Activated T-helper 1 cell treated with anti-CD3 and anti-CD28 coated beads, Interleukin-12 subunit alpha, Interleukin-12 subunit beta, Interleukin-2, Interleukin-4 antibody, amounts not matched to agents 30 ng/mL and 10 ng/mL and 1 ng/mL, durations not matched to agents 14 hours and 24 hours and 36 hours (primary cell): ENCODE data around the gene NUP54. TPM values are rescaled to one million over a fixed set of nuclear protein-coding genes. Genes with fewer than 3 reads are reported as not detected.

Experiments used
- DNase-seq: peaks from one replicate; pipeline ENCODE4 v3.0.0; 2021; ENCODE audit warnings: low spot score
- H3K27ac Mint-ChIP-seq: one replicate; pipeline ENCODE4 v1.8.0; 2021; ENCODE audit warnings: mild to moderate bottlenecking, mixed read lengths
- H3K27me3 Mint-ChIP-seq: one replicate; pipeline ENCODE4 v1.8.0; 2022; ENCODE audit warnings: mild to moderate bottlenecking, moderate library complexity, mixed read lengths; ENCODE audit not compliant: insufficient read depth
- H3K36me3 Mint-ChIP-seq: one replicate; pipeline ENCODE4 v1.8.0; 2021; ENCODE audit warnings: low read depth, mixed read lengths
- H3K4me1 Mint-ChIP-seq: one replicate; pipeline ENCODE4 v1.8.0; 2021; ENCODE audit warnings: low read depth, mixed read lengths
- H3K4me3 Mint-ChIP-seq: one replicate; pipeline ENCODE4 v1.8.0; 2021; ENCODE audit warnings: mild to moderate bottlenecking, moderate library complexity, mixed read lengths
- H3K9me3 Mint-ChIP-seq: one replicate; pipeline ENCODE4 v1.8.0; 2021; ENCODE audit warnings: mixed read lengths
- intact Hi-C: fragments of 100-400 bp; cut with micrococcal nuclease; formaldehyde crosslinking; loops from one replicate; pipeline ENCODE4 v1.15.1; 2024
- total RNA-seq: library from RNA; stranded (reverse); gene quantifications from 2 replicates; pipeline ENCODE4 v1.2.3, GENCODE V29; 2022

Gene NUP54
- 70.6 and 75.1 TPM in 2 replicates for total RNA-seq

GRCh38 chr4:76148142-76148865 lies at the start of gene NUP54:
Gene NUP54, minus strand, starts transcription at chr4:76148397. Its CDS starts 23 bp downstream, at chr4:76148374.
- Mint-ChIP-seq H3K4me1 (peaks cover 35% of the 10 kb centered on the region), H3K27me3 (no peaks in the 10 kb centered on the region), H3K4me3 (peak within 1 kb of the TSS; percentile 99), H3K27ac (peak within 1 kb of the TSS; percentile 97), H3K36me3 (peaks cover 5% of the 10 kb centered on the region), H3K9me3 (no peaks in the 10 kb centered on the region)
- intact Hi-C loops, result loop anchor here (1.0 to 2.0 kb wide), 10 partner anchors 65 to 1008 kb away; partner anchors contain the start of genes CCNG2, NAAA, RCHY1 and SCARB2
- peak; percentile 94 for DNase-seq

GRCh38 chr4:76197031-76197743 lies 49.0 kb upstream of the NUP54 start:
- Mint-ChIP-seq H3K27me3 (no peaks in the 10 kb centered on the region), H3K4me3 (no peak overlapping the region), H3K9me3 (peaks cover 1% of the 10 kb centered on the region), H3K36me3 (peaks cover 12% of the 10 kb centered on the region), H3K27ac (no peak overlapping the region), H3K4me1 (peaks cover 33% of the 10 kb centered on the region)
- no peak for DNase-seq
- intact Hi-C loops, result loop anchor here (5.0 kb wide), 1 partner anchor 105 kb away; no protein-coding TSS in a partner anchor

GRCh38 chr4:76196376-76196775 lies 48.2 kb upstream of the NUP54 start:
- DNase-seq, result no peak
- Mint-ChIP-seq H3K9me3 (peaks cover 9% of the 10 kb centered on the region), H3K27me3 (no peaks in the 10 kb centered on the region), H3K4me1 (peaks cover 33% of the 10 kb centered on the region), H3K27ac (no peak overlapping the region), H3K36me3 (peaks cover 16% of the 10 kb centered on the region), H3K4me3 (no peak overlapping the region)
- intact Hi-C loops, result loop anchor here (5.0 kb wide), 1 partner anchor 106 kb away; no protein-coding TSS in a partner anchor

- Mint-ChIP-seq H3K36me3 (peaks cover 16% of the 10 kb centered on the region), H3K27ac (no peak overlapping the region), H3K27me3 (no peaks in the 10 kb centered on the region), H3K4me1 (peaks cover 33% of the 10 kb centered on the region), H3K4me3 (no peak overlapping the region), H3K9me3 (peaks cover 11% of the 10 kb centered on the region)
- intact Hi-C loops, result loop anchor here (5.0 kb wide), 1 partner anchor 107 kb away; no protein-coding TSS in a partner anchor
- DNase-seq, result no peak
Measured at GRCh38 chr4:76195326-76195725, 47.1 kb upstream of the NUP54 start.

- H3K27me3 Mint-ChIP-seq, result no peaks in the 10 kb centered on the region
- no peak overlapping the region for H3K27ac Mint-ChIP-seq
- H3K4me3 Mint-ChIP-seq, result no peak overlapping the region
- H3K9me3 Mint-ChIP-seq, result peaks cover 11% of the 10 kb centered on the region
- H3K4me1 Mint-ChIP-seq, result peaks cover 26% of the 10 kb centered on the region
- peaks cover 16% of the 10 kb centered on the region for H3K36me3 Mint-ChIP-seq
- intact Hi-C loops, result no loop called here
- DNase-seq, result no peak
Measured at GRCh38 chr4:76194325-76194724, 46.1 kb upstream of the NUP54 start.

GRCh38 chr4:76192236-76192635 lies 44.0 kb upstream of the NUP54 start:
- H3K27me3 Mint-ChIP-seq, result no peaks in the 10 kb centered on the region
- DNase-seq, result no peak

GRCh38 chr4:76188557-76188956 lies 40.4 kb upstream of the NUP54 start:
- Mint-ChIP-seq H3K27me3 (no peaks in the 10 kb centered on the region), H3K36me3 (peaks cover 7% of the 10 kb centered on the region), H3K27ac (no peak overlapping the region), H3K9me3 (peaks cover 11% of the 10 kb centered on the region), H3K4me3 (no peak overlapping the region), H3K4me1 (no peaks in the 10 kb centered on the region)
- no peak for DNase-seq
- intact Hi-C loops, result loop anchor here (10.0 kb wide), 1 partner anchor 566 kb away; no protein-coding TSS in a partner anchor

More at GRCh38 chr4:76192236-76192635, 44.0 kb upstream of the NUP54 start:
- H3K4me1 Mint-ChIP-seq, result peaks cover 11% of the 10 kb centered on the region
- H3K9me3 Mint-ChIP-seq, result peaks cover 11% of the 10 kb centered on the region
- H3K4me3 Mint-ChIP-seq, result no peak overlapping the region
- intact Hi-C loops, result no loop called here
- peaks cover 16% of the 10 kb centered on the region for H3K36me3 Mint-ChIP-seq
- H3K27ac Mint-ChIP-seq, result no peak overlapping the region

- intact Hi-C loops, result loop anchor here (10.0 kb wide), 1 partner anchor 567 kb away; no protein-coding TSS in a partner anchor
Measured at GRCh38 chr4:76188149-76188548, 40.0 kb upstream of the NUP54 start.

GRCh38 chr4:76187152-76187551 lies 39.0 kb upstream of the NUP54 start:
- Mint-ChIP-seq H3K4me1 (no peaks in the 10 kb centered on the region), H3K27me3 (no peaks in the 10 kb centered on the region), H3K36me3 (peaks cover 3% of the 10 kb centered on the region), H3K9me3 (peaks cover 10% of the 10 kb centered on the region), H3K4me3 (no peak overlapping the region), H3K27ac (no peak overlapping the region)
- DNase-seq, result no peak
- intact Hi-C loops, result loop anchor here (10.0 kb wide), 1 partner anchor 568 kb away; no protein-coding TSS in a partner anchor

More at GRCh38 chr4:76188149-76188548, 40.0 kb upstream of the NUP54 start:
- Mint-ChIP-seq H3K4me1 (no peaks in the 10 kb centered on the region), H3K36me3 (peaks cover 7% of the 10 kb centered on the region), H3K4me3 (no peak overlapping the region), H3K27ac (no peak overlapping the region), H3K9me3 (peaks cover 11% of the 10 kb centered on the region), H3K27me3 (no peaks in the 10 kb centered on the region)
- no peak for DNase-seq

GRCh38 chr4:76182463-76182862 lies 34.3 kb upstream of the NUP54 start:
- DNase-seq, result no peak
- H3K27me3 Mint-ChIP-seq, result no peaks in the 10 kb centered on the region
- H3K9me3 Mint-ChIP-seq, result no peaks in the 10 kb centered on the region
- H3K36me3 Mint-ChIP-seq, result no peaks in the 10 kb centered on the region
- H3K4me3 Mint-ChIP-seq, result no peak overlapping the region
- intact Hi-C loops, result loop anchor here (10.0 kb wide), 1 partner anchor 572 kb away; no protein-coding TSS in a partner anchor
- H3K27ac Mint-ChIP-seq, result no peak overlapping the region
- H3K4me1 Mint-ChIP-seq, result no peaks in the 10 kb centered on the region

GRCh38 chr4:76179398-76180318 lies 31.5 kb upstream of the NUP54 start:
- peaks cover 2% of the 10 kb centered on the region for H3K36me3 Mint-ChIP-seq
- intact Hi-C loops, result loop anchor here (1.0 to 10.0 kb wide), 5 partner anchors 35 to 575 kb away; no protein-coding TSS in a partner anchor
- no peaks in the 10 kb centered on the region for H3K4me1 Mint-ChIP-seq
- H3K27me3 Mint-ChIP-seq, result no peaks in the 10 kb centered on the region
- no peak overlapping the region for H3K4me3 Mint-ChIP-seq
- no peak overlapping the region for H3K27ac Mint-ChIP-seq
- no peaks in the 10 kb centered on the region for H3K9me3 Mint-ChIP-seq
- peak; percentile 63 for DNase-seq

- intact Hi-C loops, result no loop called here
- no peaks in the 10 kb centered on the region for H3K4me1 Mint-ChIP-seq
- H3K27me3 Mint-ChIP-seq, result no peaks in the 10 kb centered on the region
- no peak for DNase-seq
- H3K36me3 Mint-ChIP-seq, result peaks cover 2% of the 10 kb centered on the region
- H3K4me3 Mint-ChIP-seq, result no peak overlapping the region
- no peaks in the 10 kb centered on the region for H3K9me3 Mint-ChIP-seq
- no peak overlapping the region for H3K27ac Mint-ChIP-seq
Measured at GRCh38 chr4:76178296-76178695, 30.1 kb upstream of the NUP54 start.
